ENCODE measurements around the gene ZNF32.
"Not testable (repeated sequence)": the region's sequence is repeated elsewhere in the genome, so short reads cannot be mapped to it uniquely, and the experiment has no call there.

The ZNF32 gene

GRCh38 chr10:43647576-43647975, 1.1 kb downstream of the ZNF32 start:
- peaks cover 13% of the 10 kb centered on the region for H3K4me1 Mint-ChIP-seq

GRCh38 chr10:43645866-43646265, 2.8 kb downstream of the ZNF32 start:
- H3K4me1 Mint-ChIP-seq, result peaks cover 13% of the 10 kb centered on the region
- peaks cover 68% of the 10 kb centered on the region for H3K36me3 Mint-ChIP-seq (ENCODE audit: low read depth)
- H3K27ac Mint-ChIP-seq, result peak overlapping the region in 1 of 3 experiments; percentile 64
- TF ChIP-seq CTCF (IDR thresholded peaks at IDR 0.05; ENCODE audit: unreplicated experiment in 3 of 3), result no peak
- peaks cover 7% of the 10 kb centered on the region for H3K27me3 Mint-ChIP-seq (ENCODE audit: low read depth)
- H3K9me3 Mint-ChIP-seq, result peaks cover 70% of the 10 kb centered on the region
- H3K4me3 Mint-ChIP-seq, result peak overlapping the region; percentile 69 to 74 (median 73)

More at GRCh38 chr10:43647576-43647975, 1.1 kb downstream of the ZNF32 start:
- Mint-ChIP-seq H3K9me3 (peaks cover 56% of the 10 kb centered on the region), H3K27ac (peak overlapping the region; percentile 91 to 99 (median 92)), H3K36me3 (ENCODE audit: low read depth) (peaks cover 54% of the 10 kb centered on the region), H3K27me3 (ENCODE audit: low read depth) (peaks cover 7% of the 10 kb centered on the region), H3K4me3 (peak overlapping the region; percentile 95 to 98 (median 97))
- TF ChIP-seq CTCF (IDR thresholded peaks at IDR 0.05; ENCODE audit: unreplicated experiment in 3 of 3), result no peak

GRCh38 chr10:43644252-43644651, 4.4 kb downstream of the ZNF32 start:
- Mint-ChIP-seq H3K9me3 (peaks cover 74% of the 10 kb centered on the region), H3K27ac (no peak overlapping the region), H3K36me3 (ENCODE audit: low read depth) (peaks cover 72% of the 10 kb centered on the region), H3K27me3 (ENCODE audit: low read depth) (peaks cover 7% of the 10 kb centered on the region), H3K4me3 (no peak overlapping the region), H3K4me1 (peaks cover 8% of the 10 kb centered on the region)
- TF ChIP-seq CTCF (IDR thresholded peaks at IDR 0.05; ENCODE audit: unreplicated experiment in 3 of 3), result no peak

- no peak for TF ChIP-seq CTCF (IDR thresholded peaks at IDR 0.05; ENCODE audit: unreplicated experiment in 3 of 3)
- H3K4me1 Mint-ChIP-seq, result no peaks in the 10 kb centered on the region
- H3K27ac Mint-ChIP-seq, result no peak overlapping the region
- peaks cover 4% of the 10 kb centered on the region for H3K27me3 Mint-ChIP-seq (ENCODE audit: low read depth)
- H3K4me3 Mint-ChIP-seq, result no peak overlapping the region
- H3K36me3 Mint-ChIP-seq (ENCODE audit: low read depth), result peaks cover 48% of the 10 kb centered on the region
- H3K9me3 Mint-ChIP-seq, result peaks cover 78% of the 10 kb centered on the region
Measured at GRCh38 chr10:43640603-43641002, 8.1 kb downstream of the ZNF32 start.

- H3K4me1 Mint-ChIP-seq; H3K36me3 Mint-ChIP-seq (ENCODE audit: low read depth); H3K27ac Mint-ChIP-seq; H3K27me3 Mint-ChIP-seq (ENCODE audit: low read depth); H3K4me3 Mint-ChIP-seq: not testable (repeated sequence)
- peaks cover 58% of the 10 kb centered on the region for H3K9me3 Mint-ChIP-seq
Measured at GRCh38 chr10:43635816-43636215, 12.9 kb downstream of the ZNF32 start.

GRCh38 chr10:43628956-43629355, 19.7 kb downstream of the ZNF32 start:
- no peaks in the 10 kb centered on the region for H3K36me3 Mint-ChIP-seq (ENCODE audit: low read depth)
- peaks cover 3% of the 10 kb centered on the region for H3K27me3 Mint-ChIP-seq (ENCODE audit: low read depth)
- H3K27ac Mint-ChIP-seq, result no peak overlapping the region
- no peak overlapping the region for H3K4me3 Mint-ChIP-seq
- H3K9me3 Mint-ChIP-seq, result peaks cover 13% of the 10 kb centered on the region
- no peak for TF ChIP-seq CTCF (IDR thresholded peaks at IDR 0.05; ENCODE audit: unreplicated experiment in 3 of 3)
- H3K4me1 Mint-ChIP-seq, result no peaks in the 10 kb centered on the region

Measured in nephron (organoid).